SKM-1 treated with dmso at 0.1 percent for 144 hours (cell line): ENCODE data around the gene PLD1.
"Not testable (repeated sequence)": the region's sequence is repeated elsewhere in the genome, so short reads cannot be mapped to it uniquely, and the experiment has no call there.

Source experiments
- DNase-seq: peaks from one replicate; lab custom pipeline; 2025; ENCODE audit not compliant: unreplicated experiment; lab: John Stamatoyannopoulos, UW

Gene PLD1

GRCh38 chr3:171746320-171747222 is 63.7 kb downstream of the PLD1 start:
- not testable (repeated sequence) for DNase-seq

GRCh38 chr3:171745577-171746319 is 64.5 kb downstream of the PLD1 start:
- DNase-seq, result no peak

- no peak for DNase-seq
Observed at GRCh38 chr3:171744158-171744741, 66.0 kb downstream of the PLD1 start.

- DNase-seq, result no peak
Observed at GRCh38 chr3:171743327-171744157, 66.7 kb downstream of the PLD1 start.

DNA sequence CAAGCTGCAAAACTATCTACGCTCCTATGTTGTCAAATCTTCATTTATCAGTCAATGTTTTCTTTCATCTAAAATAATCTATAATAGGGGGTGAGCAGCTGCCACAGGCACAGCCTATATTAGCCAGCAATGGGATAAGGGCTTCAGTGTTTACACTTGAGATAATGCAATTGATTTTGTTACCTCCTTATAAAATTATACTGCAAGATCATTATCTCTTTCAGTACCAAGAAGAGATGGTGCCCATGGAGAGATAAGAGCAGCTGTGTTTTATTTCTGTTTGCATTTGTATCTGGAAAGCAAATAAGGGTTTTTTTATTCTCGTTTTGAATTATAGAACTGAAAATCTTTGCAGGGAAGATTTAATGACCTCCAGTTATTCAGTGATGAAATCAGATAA is 68.9 kb downstream of the PLD1 start:
- DNase-seq, result no peak

- DNase-seq, result no peak
Observed at GRCh38 chr3:171736556-171736955, 73.7 kb downstream of the PLD1 start.

GRCh38 chr3:171733561-171733960 is 76.7 kb downstream of the PLD1 start:
- no peak for DNase-seq

DNA sequence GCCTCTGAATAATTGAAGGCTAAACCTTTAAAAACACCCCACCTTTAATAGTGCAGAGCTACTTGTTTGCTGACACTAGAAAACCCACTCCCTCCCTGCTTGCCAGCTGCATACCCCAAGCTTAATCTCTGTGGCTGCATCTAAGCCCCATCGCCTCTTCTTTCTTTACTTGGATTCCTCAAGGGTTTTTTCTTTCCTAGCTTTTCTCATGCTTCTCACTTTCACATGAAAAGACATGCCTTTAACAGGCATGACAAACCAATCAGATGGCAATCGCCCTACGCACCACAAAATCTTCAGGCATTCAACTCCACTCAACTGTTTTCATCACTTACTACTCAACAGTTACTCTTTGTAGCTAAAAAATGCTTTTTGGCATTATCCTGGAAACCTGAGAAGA is 77.5 kb downstream of the PLD1 start:
- DNase-seq, result no peak

- no peak for DNase-seq
Observed at GRCh38 chr3:171731691-171732090, 78.6 kb downstream of the PLD1 start.

DNA sequence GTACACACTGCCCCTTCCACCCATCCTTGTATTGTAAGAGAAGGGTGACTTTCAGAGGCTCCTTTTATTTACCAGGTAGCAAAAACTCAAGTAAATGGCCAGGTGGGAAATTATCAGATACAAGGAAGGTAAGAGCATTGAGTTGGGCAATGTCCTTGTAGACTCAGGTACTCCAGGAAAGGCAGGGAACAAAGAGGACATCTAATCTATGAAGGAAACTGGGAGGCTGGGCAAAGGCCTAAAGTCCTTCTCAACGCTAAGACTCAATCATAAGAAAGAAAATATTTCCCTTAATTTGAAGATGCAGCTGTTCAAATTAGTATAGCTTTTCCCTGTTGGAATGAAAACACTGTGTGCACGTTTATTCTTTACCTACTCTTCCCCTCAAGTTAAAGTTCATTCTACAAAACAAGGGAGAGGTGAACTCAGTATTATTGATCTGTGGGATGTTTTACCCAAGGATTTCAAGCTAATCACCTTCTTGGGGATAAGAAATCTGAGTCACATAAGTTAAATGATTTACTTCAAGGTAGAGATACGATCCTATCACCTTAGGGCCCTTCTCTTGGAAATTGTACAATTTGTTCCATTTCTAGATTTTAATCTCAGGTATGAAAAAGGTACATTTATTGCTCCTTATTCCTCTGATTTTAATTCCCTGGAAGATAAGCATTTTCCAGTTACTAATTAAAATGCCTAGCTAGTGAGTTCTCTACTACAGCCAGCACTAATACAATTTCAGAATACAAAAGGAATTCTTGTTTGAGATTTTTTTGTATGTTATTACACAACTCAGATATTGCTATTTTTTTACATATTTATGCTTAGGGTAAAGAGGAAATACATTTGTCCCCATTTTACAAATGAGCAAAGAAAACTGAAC is 80.6 kb downstream of the PLD1 start:
- DNase-seq, result no peak

DNA sequence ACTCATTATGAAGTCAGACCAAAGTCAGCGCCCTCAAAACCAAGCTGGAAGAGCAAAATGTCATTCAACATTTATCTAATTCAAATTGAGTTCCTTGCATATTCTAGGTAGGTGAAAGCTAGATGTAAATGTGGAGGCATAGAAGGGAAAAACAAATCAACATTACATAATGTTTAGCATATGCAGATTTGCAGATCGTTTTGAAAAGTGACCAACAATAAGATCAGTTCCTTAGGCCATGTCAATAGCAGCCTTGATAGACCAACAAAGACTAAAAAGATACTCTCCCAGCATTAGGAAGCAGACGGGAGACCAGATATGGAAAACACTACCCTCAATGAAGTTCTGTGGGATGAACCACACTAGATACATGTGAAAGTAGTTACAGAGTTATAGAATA is 83.0 kb downstream of the PLD1 start:
- DNase-seq, result no peak

- no peak for DNase-seq
Observed at GRCh38 chr3:171718493-171719185, 91.6 kb downstream of the PLD1 start.

GRCh38 chr3:171715155-171715554 is 95.1 kb downstream of the PLD1 start:
- no peak for DNase-seq

DNA sequence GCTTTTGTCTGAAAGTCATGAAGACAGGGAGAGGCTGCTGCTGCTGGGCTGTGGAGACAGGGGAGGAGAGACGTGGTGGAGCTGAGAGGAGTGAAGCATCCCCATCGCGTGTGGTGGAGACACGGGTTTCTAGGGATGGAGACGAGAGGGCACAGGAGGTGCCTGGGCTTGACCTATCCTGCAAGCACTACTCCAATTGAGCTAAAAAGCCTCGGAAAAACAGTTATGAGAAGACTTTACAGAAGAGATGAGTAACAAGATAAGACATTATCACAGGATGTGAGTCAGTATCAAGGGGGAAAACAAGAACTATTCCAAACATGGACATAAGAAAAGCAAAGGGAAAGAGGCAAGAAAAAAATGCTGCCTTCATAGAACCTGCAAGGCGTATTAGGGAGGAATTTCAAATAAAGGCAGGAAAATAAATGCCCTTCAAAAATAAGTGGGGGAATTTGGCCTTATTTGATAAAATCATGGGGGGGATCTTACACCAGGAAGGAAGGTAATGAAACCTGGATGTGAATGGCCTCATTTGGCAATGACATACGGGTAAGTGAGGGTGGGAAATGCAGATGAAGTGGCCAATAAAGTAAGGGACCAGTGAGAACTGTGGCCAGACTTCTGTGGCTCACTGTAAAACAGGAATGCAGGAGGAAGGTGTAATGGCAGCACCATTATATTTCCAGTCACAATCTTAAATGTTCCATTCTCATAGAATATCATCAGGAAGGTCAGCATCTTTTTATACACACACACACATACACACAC is 97.9 kb downstream of the PLD1 start:
- no peak for DNase-seq

- no peak for DNase-seq
Observed at GRCh38 chr3:171711461-171712170, 98.7 kb downstream of the PLD1 start.

- no peak for DNase-seq
Observed at GRCh38 chr3:171710359-171710758, 99.9 kb downstream of the PLD1 start.

DNA sequence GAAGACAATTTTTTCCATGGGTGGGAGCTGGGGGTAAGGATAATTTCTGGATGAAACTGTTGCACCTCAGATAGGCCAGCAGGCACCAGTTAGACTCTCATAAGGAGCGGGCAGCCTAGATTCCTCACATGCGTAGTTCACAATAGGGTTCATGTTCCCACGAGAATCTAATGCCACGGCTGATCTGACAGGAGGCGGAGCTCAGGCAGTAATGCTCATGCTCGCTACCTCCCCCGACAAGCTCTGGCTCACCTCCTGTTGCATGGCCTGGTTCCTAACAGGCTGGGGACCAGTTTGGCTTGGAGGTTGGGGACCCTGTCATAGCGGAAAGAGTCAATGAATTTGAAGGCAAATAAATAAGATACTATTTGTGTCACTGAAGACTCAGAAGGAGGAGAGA is 105.5 kb downstream of the PLD1 start:
- no peak for DNase-seq

GRCh38 chr3:171704002-171704401 is 106.3 kb downstream of the PLD1 start:
- peak; percentile 9 for DNase-seq
